Subcutaneous abdominal adipose tissue (tissue), 5 donors: ENCODE data around the gene PLIN1.

Experiments used
- H3K27ac ChIP-seq: one replicate; pipeline ENCODE4 v1.7.0; 2013; ENCODE audit warnings: low read depth, mild to moderate bottlenecking, inconsistent platforms, low read length, moderate library complexity
- H3K27me3 ChIP-seq, 5 donors: one replicate each; pipeline ENCODE4 v1.7.0; 2013; ENCODE audit warnings: low read length in 5 of 5, inconsistent platforms in 1 of 5; ENCODE audit not compliant: control insufficient read depth in 5 of 5, insufficient read depth in 4 of 5
- H3K36me3 ChIP-seq, 5 donors: one replicate each; pipeline ENCODE4 v1.7.0; 2013; ENCODE audit warnings: low read length in 5 of 5; ENCODE audit not compliant: control insufficient read depth in 5 of 5, insufficient read depth in 5 of 5
- H3K4me1 ChIP-seq, 5 donors: one replicate each; pipeline ENCODE4 v1.7.0; 2013; ENCODE audit warnings: low read length in 5 of 5, mild to moderate bottlenecking in 3 of 5, moderate library complexity in 1 of 5; ENCODE audit not compliant: control insufficient read depth in 5 of 5, insufficient read depth in 5 of 5
- H3K4me3 ChIP-seq, 5 donors: one replicate each; pipeline ENCODE4 v1.7.0; 2013; ENCODE audit warnings: low read length in 5 of 5, low read depth in 1 of 5
- H3K9ac ChIP-seq, 5 donors: one replicate each; pipeline ENCODE4 v1.7.0; 2013; ENCODE audit warnings: low read length in 5 of 5, mild to moderate bottlenecking in 4 of 5, moderate library complexity in 3 of 5
- H3K9me3 ChIP-seq, 5 donors: one replicate each; pipeline ENCODE4 v1.7.0; 2013; ENCODE audit warnings: low read length in 5 of 5; ENCODE audit not compliant: control insufficient read depth in 5 of 5
- donor health status: healthy.
- donor health status: healthy.
- donor health status: healthy.
- donor health status: healthy.
- donor health status: healthy.

The PLIN1 gene

DNA sequence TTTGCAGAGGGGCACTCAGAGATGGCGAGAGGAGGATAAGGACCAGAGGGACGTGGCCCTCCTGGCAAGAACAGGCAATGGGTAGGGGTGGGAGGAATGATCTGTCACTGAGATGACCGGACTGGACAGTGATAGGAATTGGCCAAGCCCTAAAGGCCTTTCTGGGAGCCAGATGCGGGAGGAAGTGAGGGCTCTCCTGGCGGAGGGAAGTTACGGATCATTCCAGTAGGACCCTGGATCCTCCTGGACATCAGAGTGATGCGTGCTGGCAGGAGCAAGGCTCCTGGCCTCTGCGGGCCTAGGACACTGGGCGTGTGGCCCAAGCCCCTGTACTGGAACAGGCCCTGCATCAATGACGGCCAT, 47.3 kb downstream of the PLIN1 start:
- Histone ChIP-seq H3K27me3 (no peaks in the 10 kb centered on the region), H3K36me3 (peaks cover 4 to 62% (median 57%) of the 10 kb centered on the region in 5 donors), H3K27ac (no peak overlapping the region), H3K9ac (no peak overlapping the region), H3K9me3 (no peaks in the 10 kb centered on the region), H3K4me1 (no peaks in the 10 kb centered on the region), H3K4me3 (no peak overlapping the region)

DNA sequence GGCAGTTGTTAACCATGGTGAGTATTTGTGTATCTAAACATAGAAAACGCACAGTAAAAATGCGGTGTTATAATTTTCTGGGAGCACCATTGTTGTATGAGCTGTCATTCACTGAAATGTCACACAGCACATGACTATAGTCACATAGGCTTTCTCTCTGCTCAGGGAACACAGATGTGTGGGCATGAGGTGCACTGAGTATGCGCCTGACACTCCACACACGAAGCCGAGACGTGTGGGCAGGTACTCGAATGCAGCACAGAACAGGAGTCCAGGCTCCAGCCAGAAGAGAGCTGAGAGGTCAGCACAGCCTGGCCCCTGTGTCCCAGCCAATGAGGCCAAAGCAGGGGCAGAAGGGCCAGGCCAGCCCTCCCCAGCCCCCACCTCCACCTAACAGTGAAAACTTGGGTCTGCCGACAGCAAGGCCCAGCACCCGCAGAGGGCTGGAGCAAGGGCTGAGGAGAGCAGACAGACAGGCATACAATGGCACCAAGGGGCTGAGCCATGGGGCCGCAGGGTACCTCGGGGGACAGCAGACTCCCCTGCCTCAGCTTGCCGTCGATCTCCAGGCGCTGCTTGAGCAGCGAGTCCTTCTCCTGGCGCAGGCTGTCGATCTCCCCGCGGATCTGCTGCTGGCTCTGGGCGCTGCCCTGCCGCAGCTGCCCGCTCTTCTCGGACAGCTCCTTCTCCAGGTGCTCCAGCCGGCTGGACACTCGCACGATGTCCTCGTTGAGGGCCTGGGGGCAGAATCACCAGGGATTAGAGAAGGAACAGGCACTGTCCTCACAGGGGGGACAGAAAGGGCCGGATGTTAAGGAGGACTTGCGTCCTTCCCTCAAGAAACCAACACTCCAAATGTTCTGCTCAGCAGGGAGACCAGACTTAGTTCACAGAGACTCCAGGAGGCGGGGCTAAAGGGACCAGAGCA, 47.9 kb downstream of the PLIN1 start:
- peaks cover 4 to 66% (median 61%) of the 10 kb centered on the region in 5 donors for H3K36me3 ChIP-seq
- no peak overlapping the region for H3K9ac ChIP-seq
- H3K27me3 ChIP-seq = no peaks in the 10 kb centered on the region
- no peaks in the 10 kb centered on the region for H3K4me1 ChIP-seq
- no peak overlapping the region for H3K4me3 ChIP-seq
- H3K27ac ChIP-seq = no peak overlapping the region
- no peaks in the 10 kb centered on the region for H3K9me3 ChIP-seq

DNA sequence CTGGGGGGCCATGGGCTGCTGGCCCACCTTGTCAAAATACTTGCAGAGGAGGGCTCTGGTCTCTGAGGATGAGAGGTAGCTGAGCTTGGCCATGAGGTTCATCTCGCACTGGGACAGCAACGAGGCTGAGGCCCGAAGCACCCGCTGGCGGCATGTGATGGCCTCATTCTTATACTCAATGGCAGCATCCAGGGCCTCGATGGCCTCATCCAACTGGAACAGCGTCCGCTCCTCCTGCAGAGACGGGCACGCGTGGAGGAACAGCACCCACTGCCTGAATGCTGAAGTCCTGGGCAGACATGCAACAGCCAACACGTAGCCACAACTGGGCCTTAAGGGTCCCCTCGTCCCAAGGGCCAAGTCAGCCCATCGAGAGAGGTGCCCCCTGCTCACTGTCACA, 48.9 kb downstream of the PLIN1 start:
- Histone ChIP-seq H3K27ac (no peak overlapping the region), H3K36me3 (peaks cover 4 to 70% (median 62%) of the 10 kb centered on the region in 5 donors)

DNA sequence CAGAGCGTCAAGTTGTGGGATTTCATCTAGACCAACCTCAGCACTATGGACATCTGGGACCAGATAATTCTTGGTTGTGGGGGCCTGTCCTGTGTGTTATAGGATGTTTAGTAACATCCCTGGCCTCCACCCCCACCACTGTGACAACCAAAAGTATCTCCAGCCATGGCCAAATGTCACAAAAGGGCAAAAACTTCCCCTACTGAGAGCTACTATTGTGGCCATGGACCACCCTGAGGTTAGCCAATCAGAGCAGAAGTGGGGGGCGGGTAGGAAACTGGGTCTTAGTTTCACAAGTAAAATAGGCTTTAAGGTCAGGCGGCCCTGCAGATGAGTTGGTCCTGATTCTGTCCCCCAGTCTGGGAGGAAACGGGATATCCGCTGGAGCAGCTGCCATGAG, 49.3 kb downstream of the PLIN1 start:
- no peaks in the 10 kb centered on the region for H3K9me3 ChIP-seq
- no peak overlapping the region for H3K4me3 ChIP-seq
- no peaks in the 10 kb centered on the region for H3K4me1 ChIP-seq
- H3K27ac ChIP-seq = no peak overlapping the region
- no peak overlapping the region for H3K9ac ChIP-seq
- H3K27me3 ChIP-seq = no peaks in the 10 kb centered on the region
- H3K36me3 ChIP-seq = peaks cover 4 to 74% (median 62%) of the 10 kb centered on the region in 5 donors

More for the DNA sequence above, 48.9 kb downstream of the PLIN1 start:
- Histone ChIP-seq H3K4me3 (no peak overlapping the region), H3K4me1 (no peaks in the 10 kb centered on the region), H3K27me3 (no peaks in the 10 kb centered on the region), H3K9me3 (no peaks in the 10 kb centered on the region), H3K9ac (no peak overlapping the region)

DNA sequence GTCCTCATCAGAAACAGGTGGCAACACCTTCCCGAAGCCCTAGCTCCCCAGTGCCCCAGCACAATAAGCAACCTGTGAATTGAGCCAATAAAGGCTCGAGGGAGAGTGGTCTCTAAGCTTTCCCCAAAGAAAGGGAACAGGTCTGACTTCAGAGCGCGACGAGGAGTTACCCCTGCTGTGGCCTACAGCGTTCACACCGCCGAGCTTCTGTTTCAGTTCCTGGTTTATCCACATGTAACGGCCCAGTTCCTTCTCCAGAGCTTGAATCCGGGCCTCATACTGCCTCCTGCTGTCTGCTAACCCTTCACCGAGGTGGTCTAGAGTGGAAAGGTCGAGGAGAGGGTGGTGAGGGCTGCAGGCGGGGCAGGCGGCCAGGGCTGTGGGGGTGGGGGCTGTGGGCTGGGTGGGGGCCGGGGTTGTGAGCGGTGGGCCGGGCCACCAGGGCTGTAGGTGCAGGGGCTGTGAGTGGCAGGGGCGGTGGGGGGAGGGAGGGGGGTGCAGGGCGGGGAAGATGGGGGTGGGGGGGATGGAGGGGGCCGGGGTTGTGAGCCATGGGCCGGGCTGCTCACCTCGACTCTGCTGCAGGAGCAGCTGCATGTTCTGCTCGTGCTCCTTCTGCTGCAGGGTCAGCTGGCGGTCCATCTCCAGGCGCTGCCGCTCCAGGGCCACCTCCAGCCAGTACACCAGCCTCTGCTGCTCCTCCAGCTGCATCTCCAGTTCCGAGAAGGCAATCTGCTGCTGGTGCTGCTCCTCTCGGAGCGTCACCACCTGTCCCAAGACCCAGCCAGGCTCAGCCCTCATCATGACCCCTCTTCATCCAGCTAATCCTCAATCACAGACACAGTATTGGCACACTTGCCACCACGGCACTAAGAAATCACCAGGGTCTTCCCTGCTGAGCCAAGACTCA, 50.1 kb downstream of the PLIN1 start:
- Histone ChIP-seq H3K27ac (no peak overlapping the region), H3K9ac (no peak overlapping the region), H3K9me3 (no peaks in the 10 kb centered on the region), H3K4me1 (no peaks in the 10 kb centered on the region), H3K36me3 (peaks cover 4 to 79% (median 62%) of the 10 kb centered on the region in 5 donors), H3K4me3 (no peak overlapping the region), H3K27me3 (no peaks in the 10 kb centered on the region)

DNA sequence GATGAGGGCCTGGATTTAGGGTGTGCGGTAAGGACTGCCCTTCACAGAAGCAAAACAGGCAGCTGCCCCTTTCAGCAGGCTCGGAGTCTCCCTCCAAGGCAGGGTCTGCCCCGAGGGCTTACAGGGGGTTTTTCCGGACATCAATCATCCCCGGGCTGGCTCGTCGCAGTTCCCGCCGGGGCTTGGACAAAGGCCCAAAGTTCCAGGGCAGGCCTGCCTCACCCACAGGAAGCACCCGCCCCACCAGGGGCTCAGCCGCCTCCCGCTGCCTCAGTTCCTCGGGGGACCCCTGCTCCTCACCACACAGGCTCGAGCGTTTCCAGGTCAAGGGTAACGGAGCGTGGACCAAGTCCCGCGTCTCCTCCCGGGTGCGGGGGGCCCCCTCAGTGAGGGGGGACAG, 50.9 kb downstream of the PLIN1 start:
- peaks cover 4 to 73% (median 57%) of the 10 kb centered on the region in 5 donors for H3K36me3 ChIP-seq
- no peaks in the 10 kb centered on the region for H3K9me3 ChIP-seq
- no peaks in the 10 kb centered on the region for H3K4me1 ChIP-seq
- H3K4me3 ChIP-seq = no peak overlapping the region
- H3K27ac ChIP-seq = no peak overlapping the region
- H3K27me3 ChIP-seq = no peaks in the 10 kb centered on the region
- H3K9ac ChIP-seq = no peak overlapping the region

DNA sequence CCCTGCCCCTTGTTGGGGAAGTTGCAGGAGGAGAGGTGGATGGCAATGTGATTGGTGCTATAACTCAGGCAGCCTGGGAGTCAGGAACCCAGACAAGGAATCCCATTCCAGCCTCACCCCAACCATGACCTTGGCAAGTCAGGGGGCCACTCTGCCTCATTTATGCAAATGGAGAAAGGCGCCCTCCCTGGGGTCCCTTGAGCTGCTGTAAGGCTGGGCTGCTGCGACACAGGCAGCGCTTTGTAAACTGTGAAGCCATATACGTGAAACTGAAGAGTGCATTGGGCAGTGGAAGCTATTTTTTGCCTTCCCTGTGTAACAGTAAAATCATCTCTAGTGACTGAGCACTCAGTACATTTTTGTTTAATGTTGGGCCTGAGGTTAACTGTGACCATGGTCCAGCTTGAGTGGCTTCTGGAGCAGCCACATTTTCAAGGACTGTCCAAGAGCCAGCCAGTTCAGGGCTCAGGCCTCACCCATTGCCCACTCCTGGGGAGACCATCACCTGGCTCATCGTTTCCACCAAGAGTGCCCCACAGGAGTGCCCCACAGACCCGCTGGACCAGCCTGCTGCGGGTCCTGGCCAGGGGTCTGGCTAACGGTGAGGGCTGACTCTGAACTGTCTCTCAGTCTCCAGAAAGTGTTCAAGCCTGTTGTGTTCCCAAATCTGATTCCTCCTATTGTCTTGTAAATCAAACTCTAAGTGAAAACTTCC, 51.8 kb downstream of the PLIN1 start:
- H3K36me3 ChIP-seq = peaks cover 4 to 68% (median 52%) of the 10 kb centered on the region in 5 donors
- no peak overlapping the region for H3K4me3 ChIP-seq
- H3K27ac ChIP-seq = no peak overlapping the region
- H3K9me3 ChIP-seq = no peaks in the 10 kb centered on the region
- no peak overlapping the region for H3K9ac ChIP-seq
- no peaks in the 10 kb centered on the region for H3K27me3 ChIP-seq
- H3K4me1 ChIP-seq = no peaks in the 10 kb centered on the region

DNA sequence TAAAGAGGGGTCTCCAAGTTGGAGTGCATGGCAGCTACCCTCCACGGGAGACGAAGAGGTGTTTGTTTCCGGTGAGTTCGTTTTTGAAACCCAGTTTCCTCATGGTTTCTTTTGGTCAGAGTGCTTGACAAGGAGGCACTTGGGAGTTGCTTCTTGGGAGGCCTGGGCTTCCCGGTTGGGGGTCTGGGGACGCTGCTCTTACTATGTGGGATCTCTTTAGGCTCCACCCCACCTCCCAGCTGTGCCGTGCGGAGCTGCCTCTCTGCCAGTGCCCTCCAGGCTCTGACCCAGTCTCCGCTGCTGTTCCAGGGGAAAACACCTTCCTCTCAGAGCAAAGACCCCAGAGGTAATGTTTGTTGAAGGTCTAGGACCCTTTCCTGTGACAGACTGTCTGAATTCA, 53.5 kb downstream of the PLIN1 start:
- Histone ChIP-seq H3K9ac (no peak overlapping the region), H3K36me3 (peaks cover 0 to 51% (median 35%) of the 10 kb centered on the region in 5 donors), H3K4me1 (no peaks in the 10 kb centered on the region), H3K9me3 (no peaks in the 10 kb centered on the region), H3K27me3 (no peaks in the 10 kb centered on the region), H3K27ac (no peak overlapping the region), H3K4me3 (no peak overlapping the region)

DNA sequence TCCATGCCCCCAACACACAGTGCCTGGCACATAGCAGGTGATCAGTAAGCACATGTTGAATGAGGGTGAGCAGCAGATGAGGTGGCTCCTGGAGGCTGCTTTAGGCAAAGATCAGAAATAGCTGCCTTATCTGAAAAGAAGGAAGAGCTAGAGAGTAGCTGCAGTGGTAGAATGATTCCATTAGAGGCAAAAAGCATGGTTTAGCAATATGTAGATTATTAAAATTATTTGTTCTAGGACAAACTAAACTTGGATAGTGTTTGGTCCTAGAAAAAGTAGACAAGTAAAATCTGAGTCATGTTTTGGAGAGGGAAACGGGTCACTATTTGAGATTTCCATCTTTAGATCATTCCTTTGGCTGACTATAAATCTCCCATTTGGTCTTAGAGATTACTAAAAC, 56.0 kb downstream of the PLIN1 start:
- Histone ChIP-seq H3K27ac (no peak overlapping the region), H3K4me1 (no peaks in the 10 kb centered on the region), H3K36me3 (peaks cover 0 to 30% (median 13%) of the 10 kb centered on the region in 5 donors), H3K9ac (no peak overlapping the region), H3K9me3 (no peaks in the 10 kb centered on the region), H3K4me3 (no peak overlapping the region), H3K27me3 (no peaks in the 10 kb centered on the region)
